A673 (cell line): Measurements from ENCODE around the gene ATP2A3. TPM values are rescaled to one million over a fixed set of nuclear protein-coding genes. Genes with fewer than 3 reads are reported as not detected.

Source experiments
- BruUV-seq: library from RNA; stranded (reverse); fragments of 400-500 nt; replicated peaks from 2 replicates; lab custom pipeline; 2021; lab: Mats Ljungman, UMichigan
- CTCF ChIA-PET: fragments of 300-600 bp; sonication (Branson Sonifier 250); formaldehyde crosslinking; loops from one replicate; lab custom pipeline; 2022; ENCODE audit warnings: antibody characterized with exemption; lab: Charles Lee
- POLR2A ChIA-PET: fragments of 300-600 bp; sonication (Branson Sonifier 250); formaldehyde crosslinking; loops from one replicate; lab custom pipeline; 2022; ENCODE audit warnings: antibody characterized with exemption; ENCODE audit not compliant: low non-redundant PET; lab: Charles Lee
- DNase-seq: peaks from one replicate; pipeline ENCODE4 v3.0.0-alpha.2; 2015; ENCODE audit warnings: low spot score
- H3K27ac ChIP-seq: fragments of 200-600 bp; sonication (generic); 2 replicates; pipeline ENCODE4 v1.5.1; 2016; ENCODE audit warnings: mixed run types, low read depth, mild to moderate bottlenecking, mixed read lengths, antibody characterized with exemption, low read length; ENCODE audit not compliant: poor library complexity, severe bottlenecking
- H3K27me3 ChIP-seq: fragments of 200-600 bp; sonication (generic); replicated peaks from 2 replicates; pipeline ENCODE4 v1.6.1; 2017; ENCODE audit warnings: mixed run types, low read depth, mild to moderate bottlenecking, mixed read lengths, antibody characterized with exemption, low read length; ENCODE audit not compliant: insufficient read depth, poor library complexity
- H3K36me3 ChIP-seq: fragments of 200-600 bp; sonication (generic); 2 replicates; pipeline ENCODE4 v1.6.1; 2016; ENCODE audit warnings: mixed run types, mild to moderate bottlenecking, mixed read lengths, antibody characterized with exemption, low read length; ENCODE audit not compliant: insufficient read depth, poor library complexity, severe bottlenecking
- H3K4me1 ChIP-seq: fragments of 200-600 bp; sonication (generic); 2 replicates; pipeline ENCODE4 v1.6.1; 2017; ENCODE audit warnings: mixed run types, mild to moderate bottlenecking, mixed read lengths, antibody characterized with exemption, low read length; ENCODE audit not compliant: insufficient read depth, poor library complexity, severe bottlenecking
- H3K4me3 ChIP-seq: fragments of 200-600 bp; sonication (generic); 2 replicates; pipeline ENCODE4 v1.5.1; 2016; ENCODE audit warnings: low read depth, mixed run types, mild to moderate bottlenecking, mixed read lengths, low read length; ENCODE audit not compliant: poor library complexity, severe bottlenecking
- H3K9me3 ChIP-seq: fragments of 200-600 bp; sonication (generic); 2 replicates; pipeline ENCODE4 v1.6.1; 2016; ENCODE audit warnings: mixed run types, low read depth, mild to moderate bottlenecking, mixed read lengths, antibody characterized with exemption, low read length; ENCODE audit not compliant: poor library complexity, severe bottlenecking
- CTCF ChIP-seq: fragments of 300-800, 200-600 bp; sonication (generic); conservative IDR thresholded peaks from 2 replicates; pipeline ENCODE4 v1.5.1; 2017; ENCODE audit warnings: low read depth, mild to moderate bottlenecking, antibody characterized with exemption, low read length, moderate library complexity, mixed read lengths
- EZH2 ChIP-seq: fragments of 200-600 bp; sonication (generic); IDR thresholded peaks from 2 replicates; pipeline ENCODE4 v1.6.1; 2017; ENCODE audit warnings: borderline replicate concordance, low read depth, mild to moderate bottlenecking, mixed read lengths, antibody characterized with exemption, low read length; ENCODE audit not compliant: poor library complexity, severe bottlenecking
- intact Hi-C: fragments of 100-400 bp; cut with micrococcal nuclease; formaldehyde crosslinking; loops from one replicate; pipeline ENCODE4 v1.10.0; 2022; ENCODE audit not compliant: unreplicated experiment
- total RNA-seq: library from RNA; stranded (reverse); gene quantifications from 2 replicates; pipeline ENCODE4 v1.2.3, GENCODE V29; 2021

Gene ATP2A3
- total RNA-seq, 1 experiment from 2014 or later: 0.17 TPM

- TF ChIP-seq EZH2 (no peak), CTCF (no peak)
- no peak overlapping the region for H3K27ac ChIP-seq
- H3K36me3 ChIP-seq: no peaks in the 10 kb centered on the region
- no peak overlapping the region for H3K4me3 ChIP-seq
- CTCF ChIA-PET: no interaction called here
- no peak for DNase-seq
- H3K4me1 ChIP-seq: no peaks in the 10 kb centered on the region
- POLR2A ChIA-PET: no interaction called here
- H3K9me3 ChIP-seq: no peaks in the 10 kb centered on the region
- BruUV-seq: no TSS peak
- intact Hi-C loops: no loop called here
- H3K27me3 ChIP-seq: no peaks in the 10 kb centered on the region
These were observed 22.7 kb upstream of the ATP2A3 start for GRCh38 chr17:3986939-3987335.

DNA sequence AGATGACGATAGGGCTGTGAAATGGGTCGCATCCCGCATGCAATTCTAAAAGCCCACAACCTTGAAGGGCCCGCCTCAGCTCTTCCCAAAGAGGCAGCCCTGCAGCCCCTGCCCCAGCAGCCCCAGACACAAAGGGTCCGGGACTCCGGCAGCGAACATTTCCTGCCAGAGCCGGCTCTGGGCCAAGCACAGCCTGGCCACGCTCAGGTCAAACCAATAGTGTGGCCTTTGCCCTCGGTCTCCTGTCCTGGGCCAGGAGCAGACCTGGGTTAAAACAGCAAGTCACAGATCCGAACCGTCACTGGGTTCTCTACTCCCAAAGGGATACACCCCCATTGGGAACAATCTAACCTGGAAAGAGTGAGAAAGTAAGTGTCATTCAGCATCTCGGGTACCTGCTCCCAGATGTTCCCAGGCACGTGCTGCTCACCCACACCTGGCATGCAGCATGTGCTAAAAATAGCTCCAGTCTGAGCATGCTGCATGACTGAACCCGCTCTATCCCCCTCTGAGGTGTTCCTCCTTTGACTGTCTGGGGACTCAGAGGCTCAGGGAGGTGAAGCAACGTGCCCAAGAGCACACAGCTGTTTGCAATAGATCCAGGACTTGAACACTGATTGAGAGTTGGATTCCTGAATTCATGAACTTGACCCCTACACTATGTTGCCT lies 22.2 kb upstream of the ATP2A3 start:
- TF ChIP-seq CTCF (no peak), EZH2 (no peak)
- no peak overlapping the region for H3K27ac ChIP-seq
- no peak for DNase-seq
- no TSS peak for BruUV-seq
- H3K4me1 ChIP-seq: no peaks in the 10 kb centered on the region
- intact Hi-C loops: no loop called here
- H3K36me3 ChIP-seq: no peaks in the 10 kb centered on the region
- POLR2A ChIA-PET: no interaction called here
- H3K9me3 ChIP-seq: no peaks in the 10 kb centered on the region
- CTCF ChIA-PET: no interaction called here
- no peaks in the 10 kb centered on the region for H3K27me3 ChIP-seq
- H3K4me3 ChIP-seq: no peak overlapping the region

DNA sequence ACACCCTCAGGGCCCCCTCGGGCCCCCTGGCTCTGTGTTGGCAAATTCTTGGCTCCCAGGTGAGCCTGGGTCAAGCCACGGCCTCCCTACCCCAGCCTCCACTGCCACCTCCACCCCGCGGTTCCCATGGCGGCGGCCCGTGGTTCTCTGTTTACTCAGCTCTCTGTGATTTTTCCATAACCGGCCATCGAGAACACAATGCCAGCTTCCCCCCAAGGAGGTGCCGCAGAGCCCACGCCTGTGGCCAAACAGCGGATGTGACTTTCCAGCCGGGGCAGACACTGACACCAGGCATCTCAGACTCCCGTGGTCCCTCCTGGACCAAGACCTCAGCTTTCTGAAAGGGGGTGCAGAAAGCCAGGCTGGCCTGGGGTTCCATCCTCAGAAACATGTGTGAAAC lies 21.6 kb upstream of the ATP2A3 start:
- Histone ChIP-seq H3K9me3 (no peaks in the 10 kb centered on the region), H3K27ac (no peak overlapping the region), H3K4me1 (no peaks in the 10 kb centered on the region), H3K4me3 (no peak overlapping the region), H3K27me3 (no peaks in the 10 kb centered on the region), H3K36me3 (no peaks in the 10 kb centered on the region)
- intact Hi-C loops: no loop called here
- POLR2A ChIA-PET: no interaction called here
- TF ChIP-seq CTCF (no peak), EZH2 (no peak)
- CTCF ChIA-PET: no interaction called here
- no TSS peak for BruUV-seq
- DNase-seq: no peak
